HepG2 (cell line): ENCODE results near the gene C2CD4A. TPM values are rescaled to one million over a fixed set of nuclear protein-coding genes. Genes with fewer than 3 reads are reported as not detected.
A peak's percentile ranks its signal among the peaks of the same experiment; 100 is the strongest.

Source experiments
- ATAD3A ChIP-seq: sonication (generic); formaldehyde crosslinking; IDR thresholded peaks from 2 replicates; pipeline ENCODE4 v1.4.0; 2020; ENCODE audit warnings: missing genetic modification reagents
- ATF6 ChIP-seq: sonication (generic); formaldehyde crosslinking; conservative IDR thresholded peaks from 2 replicates; pipeline ENCODE4 v1.4.0; 2020; ENCODE audit warnings: missing genetic modification reagents
- GATAD2A ChIP-seq: IDR thresholded peaks from 2 replicates; pipeline ENCODE4 v1.6.1; 2016
- HMG20A ChIP-seq: IDR thresholded peaks from 2 replicates; pipeline ENCODE4 v1.6.1; 2016; ENCODE audit warnings: borderline replicate concordance
- IKZF5 ChIP-seq: IDR thresholded peaks from 2 replicates; pipeline ENCODE4 v1.6.1; 2018; ENCODE audit warnings: missing genetic modification reagents, mild to moderate bottlenecking, missing compliant biosample characterization
- JDP2 ChIP-seq: sonication (generic); formaldehyde crosslinking; IDR thresholded peaks from 2 replicates; pipeline ENCODE4 v1.8.1; 2022; ENCODE audit warnings: missing genetic modification reagents, borderline replicate concordance
- LRRFIP1 ChIP-seq: sonication (generic); formaldehyde crosslinking; conservative IDR thresholded peaks from 2 replicates; pipeline ENCODE4 v1.4.0; 2020; ENCODE audit warnings: missing genetic modification reagents
- MNT ChIP-seq: fragments of 450-650 bp; IDR thresholded peaks from 2 replicates; pipeline ENCODE4 v1.6.1; 2016
- NFRKB ChIP-seq: fragments of 450-650 bp; IDR thresholded peaks from 2 replicates; pipeline ENCODE4 v1.6.1; 2017
- SAP130 ChIP-seq: IDR thresholded peaks from 2 replicates; pipeline ENCODE4 v1.6.1; 2016; ENCODE audit warnings: low read depth
- SMYD3 ChIP-seq: sonication (generic); formaldehyde crosslinking; IDR thresholded peaks from 2 replicates; pipeline ENCODE4 v1.8.1; 2023; ENCODE audit warnings: mild to moderate bottlenecking, missing genetic modification reagents
- STAG1 ChIP-seq: sonication (generic); formaldehyde crosslinking; IDR thresholded peaks from 2 replicates; pipeline ENCODE4 v1.4.0; 2020; ENCODE audit warnings: missing genetic modification reagents
- ZBTB25 ChIP-seq: IDR thresholded peaks from 2 replicates; pipeline ENCODE4 v1.6.1; 2018; ENCODE audit warnings: missing genetic modification reagents
- ZNF17 ChIP-seq: sonication (generic); formaldehyde crosslinking; IDR thresholded peaks from 2 replicates; pipeline ENCODE4 v1.5.0; 2020; ENCODE audit warnings: mild to moderate bottlenecking, missing genetic modification reagents
- ZNF432 ChIP-seq: sonication (generic); formaldehyde crosslinking; IDR thresholded peaks from 2 replicates; pipeline ENCODE4 v1.5.0; 2020; ENCODE audit warnings: missing genetic modification reagents, mild to moderate bottlenecking, borderline replicate concordance
- ZNF44 ChIP-seq: sonication (generic); formaldehyde crosslinking; IDR thresholded peaks from 2 replicates; pipeline ENCODE4 v1.5.1; 2020; ENCODE audit warnings: mild to moderate bottlenecking, missing genetic modification reagents
- ZNF468 ChIP-seq: sonication (generic); formaldehyde crosslinking; IDR thresholded peaks from 2 replicates; pipeline ENCODE4 v1.8.0; 2022; ENCODE audit warnings: mild to moderate bottlenecking, moderate library complexity, missing genetic modification reagents
- ZNF572 ChIP-seq: sonication (generic); formaldehyde crosslinking; IDR thresholded peaks from 2 replicates; pipeline ENCODE4 v1.5.1; 2020; ENCODE audit warnings: mild to moderate bottlenecking, missing genetic modification reagents
- ZNF770 ChIP-seq: sonication (generic); formaldehyde crosslinking; IDR thresholded peaks from 2 replicates; pipeline ENCODE4 v1.5.0; 2020; ENCODE audit warnings: mild to moderate bottlenecking, missing genetic modification reagents
- polyA plus RNA-seq, 8 experiments: library from polyadenylated mRNA; depleted of rRNA in 3 of 8; stranded (reverse) in 7 of 8; unstranded in 1 of 8; fragments of >200 nt; fragmentation: Illumina TruSeq in 4 of 8; extraction: Trizol in 4 of 8; gene quantifications; 2 replicates each; pipeline versions ENCODE4 v1.2.1 to v1.2.3, GENCODE V29; 2011 to 2016; ENCODE audit warnings: low read depth in 4 of 8, missing spikeins in 1 of 8, mixed read lengths in 1 of 8; ENCODE audit not compliant: insufficient read depth in 1 of 8
- total RNA-seq, 5 experiments: library from RNA; depleted of rRNA; stranded (reverse); fragments of >200 nt; fragmentation: Illumina TruSeq; extraction: Trizol; gene quantifications; 2 replicates each; pipeline ENCODE4 v1.2.3, GENCODE V29; 2016; ENCODE audit warnings: low read depth in 1 of 5

Gene C2CD4A
- total and polyA plus RNA-seq, 2 of the 13 experiments (the other 11 are each of a cell fraction or from before 2014, with no cell fraction given) = 0.20 TPM; not detected in 1

- TF ChIP-seq SAP130 (CRISPR knock-in tag) (peak; percentile 55), JDP2 (CRISPR knock-in tag) (no peak), ATF6 (CRISPR knock-in tag) (no peak), NFRKB (no peak), ZNF44 (CRISPR knock-in tag) (no peak), HMG20A (CRISPR knock-in tag) (peak; percentile 58; the same call in 1 of the 2 replicates), SMYD3 (no peak), ZNF572 (CRISPR knock-in tag) (no peak), ZNF468 (CRISPR knock-in tag) (no peak), ATAD3A (CRISPR knock-in tag) (no peak), ZNF432 (no peak), MNT (peak; percentile 23; the same call in 1 of the 2 replicates), IKZF5 (peak; percentile 86), ZBTB25 (no peak), ZNF770 (CRISPR knock-in tag) (no peak), GATAD2A (CRISPR knock-in tag) (no peak), STAG1 (no peak), LRRFIP1 (CRISPR knock-in tag) (no peak), ZNF17 (CRISPR knock-in tag) (no peak)
Measured at GRCh38 chr15:62112616-62113593, 46.1 kb downstream of the C2CD4A start (continued).
